HT-29 (cell line): Measurements from ENCODE around the gene MAPKBP1. TPM values are rescaled to one million over a fixed set of nuclear protein-coding genes. Genes with fewer than 3 reads are reported as not detected.
"Not testable (repeated sequence)": the region's sequence is repeated elsewhere in the genome, so short reads cannot be mapped to it uniquely, and the experiment has no call there.

Experiments
- DNase-seq: peaks from one replicate; pipeline ENCODE4 v3.0.0-alpha.2; 2015; ENCODE audit warnings: low spot score
- total RNA-seq: library from RNA; depleted of rRNA; stranded (reverse); fragments of >200 nt; shearing (Covaris generic); gene quantifications from 2 replicates; pipeline ENCODE4 v1.2.3, GENCODE V29; 2014; rRNA removed

The MAPKBP1 gene
- 13.1 and 15.4 TPM in 2 replicates for total RNA-seq

- DNase-seq, result peak; percentile 100
These were observed at the start of gene MAPKBP1 for GRCh38 chr15:41774062-41774881. TSS of gene MAPKBP1 (plus strand) at chr15:41774484. CDS start at chr15:41775276, 792 bp downstream.

- DNase-seq, result no peak
These were observed 47.1 kb upstream of the MAPKBP1 start for GRCh38 chr15:41727143-41727542.

- DNase-seq, result not testable (repeated sequence)
These were observed 46.2 kb upstream of the MAPKBP1 start for GRCh38 chr15:41728061-41728460.

- no peak for DNase-seq
These were observed 43.7 kb upstream of the MAPKBP1 start for GRCh38 chr15:41730543-41730942.

- no peak for DNase-seq
These were observed 41.8 kb upstream of the MAPKBP1 start for GRCh38 chr15:41732483-41732882.

GRCh38 chr15:41734079-41734478 lies 40.2 kb upstream of the MAPKBP1 start:
- no peak for DNase-seq

GRCh38 chr15:41735046-41735445 lies 39.2 kb upstream of the MAPKBP1 start:
- no peak for DNase-seq

GRCh38 chr15:41735492-41735891 lies 38.8 kb upstream of the MAPKBP1 start:
- DNase-seq, result not testable (repeated sequence)

- no peak for DNase-seq
These were observed 27.5 kb upstream of the MAPKBP1 start for GRCh38 chr15:41746802-41747201.

- no peak for DNase-seq
These were observed 18.1 kb upstream of the MAPKBP1 start for GRCh38 chr15:41756198-41756597.

GRCh38 chr15:41772720-41773331 lies 1.5 kb upstream of the MAPKBP1 start:
- peak; percentile 88 for DNase-seq

GRCh38 chr15:41773332-41773728 lies 954 bp upstream of the MAPKBP1 start:
- no peak for DNase-seq

- DNase-seq, result no peak
These were observed 589 bp upstream of the MAPKBP1 start for GRCh38 chr15:41773729-41774061.

GRCh38 chr15:41774882-41775417 lies 666 bp downstream of the MAPKBP1 start:
- no peak for DNase-seq

GRCh38 chr15:41775651-41776050 lies 1.4 kb downstream of the MAPKBP1 start:
- DNase-seq, result no peak

GRCh38 chr15:41777421-41777973 lies 3.2 kb downstream of the MAPKBP1 start:
- DNase-seq, result no peak

GRCh38 chr15:41778521-41778920 lies 4.2 kb downstream of the MAPKBP1 start:
- DNase-seq, result no peak

- DNase-seq, result no peak
These were observed 5.4 kb downstream of the MAPKBP1 start for GRCh38 chr15:41779662-41780157.

GRCh38 chr15:41780266-41780665 lies 6.0 kb downstream of the MAPKBP1 start:
- DNase-seq, result no peak

- no peak for DNase-seq
These were observed 6.4 kb downstream of the MAPKBP1 start for GRCh38 chr15:41780727-41781126.

- no peak for DNase-seq
These were observed 8.3 kb downstream of the MAPKBP1 start for GRCh38 chr15:41782371-41783282.
